A673 (cell line): Measurements from ENCODE around the gene PLCL1.

Experiments
- CTCF ChIP-seq: fragments of 300-800, 200-600 bp; sonication (generic); conservative IDR thresholded peaks from 2 replicates; pipeline ENCODE4 v1.5.1; 2017; ENCODE audit warnings: low read depth, mild to moderate bottlenecking, antibody characterized with exemption, low read length, moderate library complexity, mixed read lengths
- EZH2 ChIP-seq: fragments of 200-600 bp; sonication (generic); IDR thresholded peaks from 2 replicates; pipeline ENCODE4 v1.6.1; 2017; ENCODE audit warnings: borderline replicate concordance, low read depth, mild to moderate bottlenecking, mixed read lengths, antibody characterized with exemption, low read length; ENCODE audit not compliant: poor library complexity, severe bottlenecking

DNA sequence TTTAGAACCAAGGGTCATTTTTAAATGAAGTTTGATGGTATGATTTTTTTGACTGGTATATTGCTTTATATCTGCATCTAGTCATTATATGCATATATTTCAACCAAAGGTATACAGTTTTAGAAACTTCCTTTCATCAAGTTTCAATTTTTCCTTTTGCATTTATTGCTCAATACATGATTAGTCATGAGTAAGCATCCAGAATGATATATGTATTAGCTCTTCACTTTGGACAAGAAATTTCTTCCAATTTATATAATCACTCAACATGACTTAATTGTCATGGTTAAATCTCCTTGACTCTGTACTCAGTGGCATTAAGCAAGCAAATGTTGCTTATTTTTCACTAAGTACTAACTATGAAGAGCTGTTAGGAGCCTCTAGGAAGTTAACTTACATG, 123.6 kb downstream of the PLCL1 start:
- TF ChIP-seq EZH2 (no peak), CTCF (no peak)
